ENCODE measurements around the gene NBR1. TPM values are rescaled to one million over a fixed set of nuclear protein-coding genes. Genes with fewer than 3 reads are reported as not detected.
A peak's percentile ranks its signal among the peaks of the same experiment; 100 is the strongest.
"Not testable (repeated sequence)": the region's sequence is repeated elsewhere in the genome, so short reads cannot be mapped to it uniquely, and the experiment has no call there.

The NBR1 gene
- 23.6 TPM for polyA plus RNA-seq (2013, experiment 1 of 2)
- polyA plus RNA-seq (2013, experiment 2 of 2) = 30.6 TPM

- H3K4me3 ChIP-seq (ENCODE audit: low read length) = peak within 1 kb of the TSS; percentile 71
- WGBS = under 1% methylated on average over 41 of the region's 41 CpGs
- H3K27ac ChIP-seq (ENCODE audit: low read depth, low read length) = peak within 1 kb of the TSS; percentile 79
- no peaks in the 10 kb centered on the region for H3K9me3 ChIP-seq (ENCODE audit: insufficient read depth, low read depth, low read length)
- peak within 1 kb of the TSS; percentile 70 for H3K9ac ChIP-seq (ENCODE audit: low read depth, low read length)
- peaks cover 7% of the 10 kb centered on the region; the same call in 1 of the 2 replicates for H3K4me1 ChIP-seq (ENCODE audit: insufficient read depth, low read length)
- no peaks in the 10 kb centered on the region for H3K27me3 ChIP-seq (ENCODE audit: insufficient read depth, low read length)
- peaks cover 6% of the 10 kb centered on the region for H3K36me3 ChIP-seq (ENCODE audit: insufficient read depth, low read length)
Measured at GRCh38 chr17:43170766-43171585, at the start of gene NBR1. Gene NBR1, plus strand, starts transcription at chr17:43171214. Its CDS starts 4,586 bp downstream, at chr17:43175800.

GRCh38 chr17:43125133-43125966, 45.7 kb upstream of the NBR1 start, which contains the start of gene BRCA1:
Gene BRCA1, minus strand, starts transcription at chr17:43125364. Its CDS starts 1,268 bp downstream, at chr17:43124096.
- H3K9ac ChIP-seq (ENCODE audit: low read depth, low read length) = peak within 1 kb of the TSS; percentile 83
- H3K4me3 ChIP-seq (ENCODE audit: low read length) = peak within 1 kb of the TSS; percentile 85
- peaks cover 5% of the 10 kb centered on the region for H3K4me1 ChIP-seq (ENCODE audit: insufficient read depth, low read length)
- peaks cover 16% of the 10 kb centered on the region for H3K36me3 ChIP-seq (ENCODE audit: insufficient read depth, low read length)
- no peaks in the 10 kb centered on the region for H3K27me3 ChIP-seq (ENCODE audit: insufficient read depth, low read length)
- H3K27ac ChIP-seq (ENCODE audit: low read depth, low read length) = peak within 1 kb of the TSS; percentile 80
- no peaks in the 10 kb centered on the region for H3K9me3 ChIP-seq (ENCODE audit: insufficient read depth, low read depth, low read length)
- 5% methylated on average over 38 of the region's 38 CpGs for WGBS

GRCh38 chr17:43125967-43126910, 44.8 kb upstream of the NBR1 start:
- H3K27ac ChIP-seq (ENCODE audit: low read depth, low read length) = peak overlapping the region; percentile 73
- H3K4me1 ChIP-seq (ENCODE audit: insufficient read depth, low read length) = peaks cover 5% of the 10 kb centered on the region
- peaks cover 16% of the 10 kb centered on the region for H3K36me3 ChIP-seq (ENCODE audit: insufficient read depth, low read length)
- peak overlapping the region; percentile 83 for H3K9ac ChIP-seq (ENCODE audit: low read depth, low read length)
- H3K9me3 ChIP-seq (ENCODE audit: insufficient read depth, low read depth, low read length) = no peaks in the 10 kb centered on the region
- no peaks in the 10 kb centered on the region for H3K27me3 ChIP-seq (ENCODE audit: insufficient read depth, low read length)
- 79% methylated on average over 59 of the region's 59 CpGs for WGBS
- peak overlapping the region; percentile 85 for H3K4me3 ChIP-seq (ENCODE audit: low read length)

- H3K9ac ChIP-seq (ENCODE audit: low read depth, low read length) = no peak overlapping the region
- no peak overlapping the region for H3K27ac ChIP-seq (ENCODE audit: low read depth, low read length)
- WGBS = 97% methylated on average over 24 of the region's 24 CpGs
- no peaks in the 10 kb centered on the region for H3K27me3 ChIP-seq (ENCODE audit: insufficient read depth, low read length)
- peaks cover 5% of the 10 kb centered on the region for H3K4me1 ChIP-seq (ENCODE audit: insufficient read depth, low read length)
- H3K4me3 ChIP-seq (ENCODE audit: low read length) = no peak overlapping the region
- peaks cover 13% of the 10 kb centered on the region for H3K36me3 ChIP-seq (ENCODE audit: insufficient read depth, low read length)
- H3K9me3 ChIP-seq (ENCODE audit: insufficient read depth, low read depth, low read length) = no peaks in the 10 kb centered on the region
Measured at GRCh38 chr17:43126911-43127290, 44.1 kb upstream of the NBR1 start.

GRCh38 chr17:43127333-43127876, 43.6 kb upstream of the NBR1 start:
- 97% methylated on average over 6 of the region's 6 CpGs for WGBS
- H3K27ac ChIP-seq (ENCODE audit: low read depth, low read length); H3K27me3 ChIP-seq (ENCODE audit: insufficient read depth, low read length); H3K9me3 ChIP-seq (ENCODE audit: insufficient read depth, low read depth, low read length); H3K4me3 ChIP-seq (ENCODE audit: low read length); H3K9ac ChIP-seq (ENCODE audit: low read depth, low read length); H3K4me1 ChIP-seq (ENCODE audit: insufficient read depth, low read length): not testable (repeated sequence)
- peaks cover 11% of the 10 kb centered on the region for H3K36me3 ChIP-seq (ENCODE audit: insufficient read depth, low read length)

GRCh38 chr17:43129671-43130010, 41.4 kb upstream of the NBR1 start:
- H3K4me3 ChIP-seq (ENCODE audit: low read length) = no peak overlapping the region
- no peak overlapping the region for H3K27ac ChIP-seq (ENCODE audit: low read depth, low read length)
- H3K4me1 ChIP-seq (ENCODE audit: insufficient read depth, low read length) = no peaks in the 10 kb centered on the region
- no peaks in the 10 kb centered on the region for H3K27me3 ChIP-seq (ENCODE audit: insufficient read depth, low read length)
- H3K36me3 ChIP-seq (ENCODE audit: insufficient read depth, low read length) = peaks cover 20% of the 10 kb centered on the region
- no peaks in the 10 kb centered on the region for H3K9me3 ChIP-seq (ENCODE audit: insufficient read depth, low read depth, low read length)
- no peak overlapping the region for H3K9ac ChIP-seq (ENCODE audit: low read depth, low read length)
- 96% methylated on average over 11 of the region's 11 CpGs for WGBS

GRCh38 chr17:43132117-43132516, 38.9 kb upstream of the NBR1 start:
- Histone ChIP-seq H3K27me3 (ENCODE audit: insufficient read depth, low read length) (no peaks in the 10 kb centered on the region), H3K4me3 (ENCODE audit: low read length) (no peak overlapping the region), H3K36me3 (ENCODE audit: insufficient read depth, low read length) (peaks cover 23% of the 10 kb centered on the region), H3K4me1 (ENCODE audit: insufficient read depth, low read length) (no peaks in the 10 kb centered on the region), H3K9ac (ENCODE audit: low read depth, low read length) (no peak overlapping the region), H3K9me3 (ENCODE audit: insufficient read depth, low read depth, low read length) (no peaks in the 10 kb centered on the region), H3K27ac (ENCODE audit: low read depth, low read length) (no peak overlapping the region)
- WGBS = 97% methylated on average over 2 of the region's 2 CpGs

- 93% methylated on average over 4 of the region's 5 CpGs for WGBS
- H3K36me3 ChIP-seq (ENCODE audit: insufficient read depth, low read length) = peaks cover 19% of the 10 kb centered on the region
- not testable (repeated sequence) for H3K4me1 ChIP-seq (ENCODE audit: insufficient read depth, low read length); H3K27me3 ChIP-seq (ENCODE audit: insufficient read depth, low read length); H3K9ac ChIP-seq (ENCODE audit: low read depth, low read length); H3K9me3 ChIP-seq (ENCODE audit: insufficient read depth, low read depth, low read length); H3K27ac ChIP-seq (ENCODE audit: low read depth, low read length); H3K4me3 ChIP-seq (ENCODE audit: low read length)
Measured at GRCh38 chr17:43133439-43133838, 37.6 kb upstream of the NBR1 start.

GRCh38 chr17:43134774-43135453, 36.1 kb upstream of the NBR1 start:
- H3K36me3 ChIP-seq (ENCODE audit: insufficient read depth, low read length) = peaks cover 15% of the 10 kb centered on the region
- 95% methylated on average over 25 of the region's 25 CpGs for WGBS
- no peaks in the 10 kb centered on the region for H3K9me3 ChIP-seq (ENCODE audit: insufficient read depth, low read depth, low read length)
- H3K27me3 ChIP-seq (ENCODE audit: insufficient read depth, low read length) = no peaks in the 10 kb centered on the region
- no peak overlapping the region for H3K9ac ChIP-seq (ENCODE audit: low read depth, low read length)
- no peak overlapping the region for H3K27ac ChIP-seq (ENCODE audit: low read depth, low read length)
- no peak overlapping the region for H3K4me3 ChIP-seq (ENCODE audit: low read length)
- no peaks in the 10 kb centered on the region for H3K4me1 ChIP-seq (ENCODE audit: insufficient read depth, low read length)

- H3K4me1 ChIP-seq (ENCODE audit: insufficient read depth, low read length) = no peaks in the 10 kb centered on the region
- 95% methylated on average over 19 of the region's 19 CpGs for WGBS
- H3K36me3 ChIP-seq (ENCODE audit: insufficient read depth, low read length) = peaks cover 15% of the 10 kb centered on the region
- no peak overlapping the region for H3K4me3 ChIP-seq (ENCODE audit: low read length)
- no peaks in the 10 kb centered on the region for H3K27me3 ChIP-seq (ENCODE audit: insufficient read depth, low read length)
- no peak overlapping the region for H3K27ac ChIP-seq (ENCODE audit: low read depth, low read length)
- no peaks in the 10 kb centered on the region for H3K9me3 ChIP-seq (ENCODE audit: insufficient read depth, low read depth, low read length)
- no peak overlapping the region for H3K9ac ChIP-seq (ENCODE audit: low read depth, low read length)
Measured at GRCh38 chr17:43135454-43135819, 35.6 kb upstream of the NBR1 start.

All from HUES64 (cell line).